Endothelial cell of umbilical vein (primary cell): ENCODE results near the gene B4GALT6. TPM values are rescaled to one million over a fixed set of nuclear protein-coding genes. Genes with fewer than 3 reads are reported as not detected.

Experiments
- BruUV-seq: library from RNA; stranded (reverse); fragments of 400-500 nt; replicated peaks from 2 replicates; lab custom pipeline; 2021; lab: Mats Ljungman, UMichigan
- CTCF ChIA-PET: fragments of 300-600, 350-600 bp; sonication (Branson Sonifier 250); formaldehyde crosslinking; loops from one replicate; lab custom pipeline; 2021; ENCODE audit warnings: antibody characterized with exemption, inconsistent platforms; lab: Charles Lee
- POLR2A ChIA-PET: fragments of 300-600, 350-600 bp; sonication (Branson Sonifier 250); formaldehyde crosslinking; loops from one replicate; lab custom pipeline; 2021; ENCODE audit warnings: antibody characterized with exemption, inconsistent platforms; lab: Charles Lee
- DNase-seq: peaks from one replicate; pipeline ENCODE4 v3.0.0-alpha.2; 2011; ENCODE audit warnings: low read depth, low spot score
- FAIRE-seq: peaks from 2 replicates; lab custom pipeline; 2011; peaks lifted over from hg19 to GRCh38; lab: Jason Lieb, UNC
- H2AFZ ChIP-seq: 2 replicates; pipeline ENCODE4 v1.6.0; 2012; ENCODE audit warnings: low read depth, low read length, control low read depth, inconsistent platforms
- H3K27ac ChIP-seq: 2 replicates; pipeline ENCODE4 v1.5.1; 2011; ENCODE audit warnings: low read depth, mild to moderate bottlenecking, control low read depth, low read length, moderate library complexity; ENCODE audit not compliant: insufficient read depth
- H3K27me3 ChIP-seq, 2 experiments: 2 replicates each; pipeline versions ENCODE4 v1.6.0 to v1.6.1; 2011; ENCODE audit warnings: low read length in 2 of 2, mixed read lengths in 1 of 2; ENCODE audit not compliant: control insufficient read depth in 2 of 2, insufficient read depth in 2 of 2
- H3K36me3 ChIP-seq, 2 experiments: 2 replicates in 1 of 2; 3 replicates in 1 of 2; pipeline ENCODE4 v1.5.1; 2011; ENCODE audit warnings: low read length in 2 of 2, mild to moderate bottlenecking in 1 of 2, moderate library complexity in 1 of 2; ENCODE audit not compliant: control insufficient read depth in 2 of 2, insufficient read depth in 2 of 2; ENCODE audit errors: extremely low read depth in 1 of 2
- H3K4me1 ChIP-seq: 3 replicates; pipeline ENCODE4 v1.5.1; 2011; ENCODE audit warnings: mild to moderate bottlenecking, low read length; ENCODE audit not compliant: control insufficient read depth, insufficient read depth; ENCODE audit errors: extremely low read depth
- H3K4me2 ChIP-seq: 2 replicates; pipeline ENCODE4 v1.6.1; 2011; ENCODE audit warnings: low read length, control low read depth, mixed read lengths; ENCODE audit not compliant: insufficient read depth
- H3K4me3 ChIP-seq, 3 experiments: fragments of 200-600 bp in 1 of 3; sonication (generic), shearing (Covaris generic) in 1 of 3; replicated peaks in 1 of 3; 2 replicates each; pipeline ENCODE4 v1.5.1; 2011 to 2016; ENCODE audit warnings: control low read depth in 3 of 3, low read length in 3 of 3, mild to moderate bottlenecking in 2 of 3, inconsistent platforms in 1 of 3, low read depth in 1 of 3, moderate library complexity in 1 of 3; ENCODE audit not compliant: insufficient read depth in 1 of 3
- H3K79me2 ChIP-seq: 2 replicates; pipeline ENCODE4 v1.6.0; 2012; ENCODE audit warnings: low read length, inconsistent platforms; ENCODE audit not compliant: control insufficient read depth, insufficient read depth
- H3K9ac ChIP-seq: replicated peaks from 2 replicates; pipeline ENCODE3; 2011; ENCODE audit warnings: low read length, control low read depth; ENCODE audit not compliant: insufficient read depth; ENCODE audit errors: extremely low read depth
- H3K9me1 ChIP-seq: replicated peaks from 3 replicates; pipeline ENCODE4 v1.6.0; 2011; ENCODE audit warnings: mild to moderate bottlenecking, low read length; ENCODE audit not compliant: control insufficient read depth, insufficient read depth; ENCODE audit errors: extremely low read depth
- H3K9me3 ChIP-seq: replicated peaks from 2 replicates; pipeline ENCODE4 v1.5.1; 2012; ENCODE audit warnings: low read length, inconsistent platforms; ENCODE audit not compliant: control insufficient read depth, insufficient read depth
- H4K20me1 ChIP-seq: replicated peaks from 2 replicates; pipeline ENCODE3; 2011; ENCODE audit warnings: mild to moderate bottlenecking, low read length; ENCODE audit not compliant: control insufficient read depth, insufficient read depth; ENCODE audit errors: extremely low read depth
- EZH2 ChIP-seq: IDR thresholded peaks from 2 replicates; pipeline ENCODE4 v1.6.1; 2012; ENCODE audit warnings: borderline replicate concordance, low read depth, mild to moderate bottlenecking, moderate library complexity, low read length, inconsistent platforms; ENCODE audit not compliant: severe bottlenecking
- FOS ChIP-seq: IDR thresholded peaks from 2 replicates; pipeline ENCODE4 v1.6.1; 2011; ENCODE audit warnings: mild to moderate bottlenecking, low read length, moderate library complexity, borderline replicate concordance; ENCODE audit not compliant: insufficient read depth
- GATA2 ChIP-seq: IDR thresholded peaks from 2 replicates; pipeline ENCODE4 v1.7.0; 2011; ENCODE audit warnings: low read depth, mild to moderate bottlenecking, moderate library complexity, mixed read lengths, low read length; ENCODE audit not compliant: insufficient read length, insufficient read depth
- JUN ChIP-seq: IDR thresholded peaks from 2 replicates; pipeline ENCODE4 v1.6.1; 2011; ENCODE audit warnings: borderline replicate concordance, low read depth; ENCODE audit not compliant: insufficient read length, insufficient read depth
- MYC ChIP-seq: IDR thresholded peaks from one replicate; pipeline ENCODE4 v1.6.1; 2011; ENCODE audit warnings: mild to moderate bottlenecking, low read depth, low read length
- POLR2A ChIP-seq: IDR thresholded peaks from 2 replicates; pipeline ENCODE4 v1.6.1; 2012; ENCODE audit warnings: low read depth, mild to moderate bottlenecking, control low read depth, low read length
- POLR2AphosphoS5 ChIP-seq: IDR thresholded peaks from 2 replicates; pipeline ENCODE4 v1.6.1; 2012; ENCODE audit warnings: low read depth, mild to moderate bottlenecking, control low read depth, low read length, moderate library complexity; ENCODE audit not compliant: insufficient read depth
- dilution Hi-C: fragments of 300-500 bp; cut with MboI; formaldehyde crosslinking; loops from one replicate; pipeline ENCODE4 v1.15.0; 2019; ENCODE audit warnings: low sequenced_read_pairs; ENCODE audit not compliant: extremely low pct_ligation_motif_present
- intact Hi-C: fragments of 100-400 bp; cut with micrococcal nuclease; formaldehyde crosslinking; loops from one replicate; pipeline ENCODE4 v1.10.0; 2022
- polyA plus RNA-seq, 4 experiments: library from polyadenylated mRNA; depleted of rRNA in 3 of 4; stranded (reverse) in 3 of 4; unstranded in 1 of 4; fragments of >200 nt; gene quantifications; 2 replicates each; pipeline versions ENCODE4 v1.2.1 to v1.2.3, GENCODE V29; 2011 to 2012; ENCODE audit warnings: missing spikeins in 1 of 4
- total RNA-seq: library from RNA; stranded (reverse); gene quantifications from 2 replicates; pipeline ENCODE4 v1.2.3, GENCODE V29; 2021
- TF ChIP-seq, protein P1 (sequence below): IDR thresholded peaks from 2 replicates; pipeline ENCODE4 v1.6.1; 2011; ENCODE audit not compliant: insufficient read depth, insufficient read length
- TF ChIP-seq, protein P2 (sequence below), 2 donors: IDR thresholded peaks; 1 replicate in 1 of 2; 2 replicates in 1 of 2; pipeline ENCODE4 v1.5.1; 2011; ENCODE audit warnings: low read length in 2 of 2, mild to moderate bottlenecking in 2 of 2, moderate library complexity in 2 of 2, control low read depth in 1 of 2, inconsistent platforms in 1 of 2, low read depth in 1 of 2; ENCODE audit not compliant: insufficient read depth in 1 of 2; ENCODE audit errors: extremely low read depth in 1 of 2

Gene B4GALT6
- total and polyA plus RNA-seq, 2 donors (not counting 3 experiments of a cell fraction or from before 2014, with no cell fraction given), result 3.9 to 24.2 TPM

DNA sequence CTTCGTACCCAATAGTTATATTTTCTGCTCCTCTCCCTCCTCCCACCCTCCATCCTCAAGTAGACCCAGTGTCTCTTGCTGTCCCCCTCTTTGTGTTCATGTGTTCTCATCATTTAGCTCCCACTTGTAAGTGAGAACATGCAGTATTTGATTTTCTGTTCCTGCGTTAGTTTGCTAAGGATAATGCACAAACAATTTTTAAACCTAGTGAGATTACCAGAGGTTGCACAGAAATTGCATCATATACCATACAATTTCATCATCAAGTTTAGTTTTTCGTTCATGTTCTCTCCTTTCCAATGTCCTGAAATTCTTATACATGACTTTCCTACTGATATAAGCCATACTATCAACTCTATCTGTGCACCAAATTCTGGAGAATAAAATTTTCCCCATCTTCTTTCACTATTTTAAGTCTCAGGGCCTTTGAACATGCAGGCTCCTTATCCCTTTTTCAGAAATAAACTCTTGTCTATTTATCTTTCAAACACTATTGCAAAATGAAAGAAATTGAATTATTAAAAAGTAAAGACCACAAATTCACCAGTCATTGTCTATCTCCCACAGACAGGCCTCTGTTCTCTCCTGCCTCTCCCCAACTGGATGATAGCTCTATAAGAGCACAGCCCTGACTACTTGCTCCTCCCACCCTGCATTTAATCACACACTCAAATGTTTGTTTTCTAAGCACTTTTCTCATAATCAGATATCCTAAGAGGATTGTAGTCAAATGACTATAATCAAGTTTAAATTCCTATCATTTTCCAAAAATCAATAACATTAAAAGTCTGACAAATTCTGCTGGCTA is 27.2 kb upstream of the B4GALT6 start:
- Histone ChIP-seq H2AFZ (no peak overlapping the region), H3K36me3 (no peaks in the 10 kb centered on the region), H3K27ac (no peak overlapping the region), H3K9me1 (no peaks in the 10 kb centered on the region), H3K9ac (no peak overlapping the region), H3K4me2 (no peak overlapping the region), H3K79me2 (no peaks in the 10 kb centered on the region), H4K20me1 (no peaks in the 10 kb centered on the region), H3K27me3 (peaks cover 0 to 2% of the 10 kb centered on the region in 2 experiments), H3K4me3 (no peak overlapping the region), H3K9me3 (no peaks in the 10 kb centered on the region), H3K4me1 (no peaks in the 10 kb centered on the region)
- TF ChIP-seq, protein P1, sequence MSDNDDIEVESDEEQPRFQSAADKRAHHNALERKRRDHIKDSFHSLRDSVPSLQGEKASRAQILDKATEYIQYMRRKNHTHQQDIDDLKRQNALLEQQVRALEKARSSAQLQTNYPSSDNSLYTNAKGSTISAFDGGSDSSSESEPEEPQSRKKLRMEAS, result no peak
- no peak for TF ChIP-seq POLR2AphosphoS5
- TF ChIP-seq JUN, result no peak
- TF ChIP-seq, protein P2, sequence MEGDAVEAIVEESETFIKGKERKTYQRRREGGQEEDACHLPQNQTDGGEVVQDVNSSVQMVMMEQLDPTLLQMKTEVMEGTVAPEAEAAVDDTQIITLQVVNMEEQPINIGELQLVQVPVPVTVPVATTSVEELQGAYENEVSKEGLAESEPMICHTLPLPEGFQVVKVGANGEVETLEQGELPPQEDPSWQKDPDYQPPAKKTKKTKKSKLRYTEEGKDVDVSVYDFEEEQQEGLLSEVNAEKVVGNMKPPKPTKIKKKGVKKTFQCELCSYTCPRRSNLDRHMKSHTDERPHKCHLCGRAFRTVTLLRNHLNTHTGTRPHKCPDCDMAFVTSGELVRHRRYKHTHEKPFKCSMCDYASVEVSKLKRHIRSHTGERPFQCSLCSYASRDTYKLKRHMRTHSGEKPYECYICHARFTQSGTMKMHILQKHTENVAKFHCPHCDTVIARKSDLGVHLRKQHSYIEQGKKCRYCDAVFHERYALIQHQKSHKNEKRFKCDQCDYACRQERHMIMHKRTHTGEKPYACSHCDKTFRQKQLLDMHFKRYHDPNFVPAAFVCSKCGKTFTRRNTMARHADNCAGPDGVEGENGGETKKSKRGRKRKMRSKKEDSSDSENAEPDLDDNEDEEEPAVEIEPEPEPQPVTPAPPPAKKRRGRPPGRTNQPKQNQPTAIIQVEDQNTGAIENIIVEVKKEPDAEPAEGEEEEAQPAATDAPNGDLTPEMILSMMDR (IDR thresholded peaks at IDR 0.05; ENCODE audit: extremely low read depth in 1 of 2, insufficient read depth in 1 of 2, low read depth in 1 of 2, low read length in 2 of 2), result no peak
- no peak for TF ChIP-seq GATA2
- no peak for TF ChIP-seq POLR2A
- no peak for TF ChIP-seq FOS
- no peak for TF ChIP-seq MYC
- TF ChIP-seq EZH2, result no peak
- intact Hi-C loops (no loop called here), dilution Hi-C loops (no loop called here)
- no peak for DNase-seq
- POLR2A ChIA-PET, result no interaction called here
- CTCF ChIA-PET, result no interaction called here
- BruUV-seq, result no TSS peak
- FAIRE-seq, result no peak
